Erythroblast (primary cell): Measurements from ENCODE around the gene UBE2G2.

Experiments
- GATA1 ChIP-seq: IDR thresholded peaks from 2 replicates; pipeline ENCODE4 v1.6.1; 2011; ENCODE audit warnings: low read depth, mild to moderate bottlenecking, control low read depth, low read length, moderate library complexity
- POLR2A ChIP-seq: IDR thresholded peaks from 2 replicates; pipeline ENCODE4 v1.6.1; 2011; ENCODE audit warnings: mild to moderate bottlenecking, low read length

- TF ChIP-seq POLR2A: no peak
- no peak for TF ChIP-seq GATA1
Measured at GRCh38 chr21:44795342-44795741, 6.3 kb downstream of the UBE2G2 start.
